Measurements from ENCODE around the gene CTTNBP2NL.

- no peak for TF ChIP-seq EP300 (IDR thresholded peaks at IDR 0.05)
- TF ChIP-seq POLR2A (IDR thresholded peaks at IDR 0.05): no peak
- TF ChIP-seq, protein P1, sequence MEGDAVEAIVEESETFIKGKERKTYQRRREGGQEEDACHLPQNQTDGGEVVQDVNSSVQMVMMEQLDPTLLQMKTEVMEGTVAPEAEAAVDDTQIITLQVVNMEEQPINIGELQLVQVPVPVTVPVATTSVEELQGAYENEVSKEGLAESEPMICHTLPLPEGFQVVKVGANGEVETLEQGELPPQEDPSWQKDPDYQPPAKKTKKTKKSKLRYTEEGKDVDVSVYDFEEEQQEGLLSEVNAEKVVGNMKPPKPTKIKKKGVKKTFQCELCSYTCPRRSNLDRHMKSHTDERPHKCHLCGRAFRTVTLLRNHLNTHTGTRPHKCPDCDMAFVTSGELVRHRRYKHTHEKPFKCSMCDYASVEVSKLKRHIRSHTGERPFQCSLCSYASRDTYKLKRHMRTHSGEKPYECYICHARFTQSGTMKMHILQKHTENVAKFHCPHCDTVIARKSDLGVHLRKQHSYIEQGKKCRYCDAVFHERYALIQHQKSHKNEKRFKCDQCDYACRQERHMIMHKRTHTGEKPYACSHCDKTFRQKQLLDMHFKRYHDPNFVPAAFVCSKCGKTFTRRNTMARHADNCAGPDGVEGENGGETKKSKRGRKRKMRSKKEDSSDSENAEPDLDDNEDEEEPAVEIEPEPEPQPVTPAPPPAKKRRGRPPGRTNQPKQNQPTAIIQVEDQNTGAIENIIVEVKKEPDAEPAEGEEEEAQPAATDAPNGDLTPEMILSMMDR (IDR thresholded peaks at IDR 0.05): no peak
These were observed 113.7 kb downstream of the CTTNBP2NL start for GRCh38 chr1:112509660-112510178.

Measured in ovary (tissue), 3 donors.